Stimulated activated CD4-positive, alpha-beta T cell treated with anti-CD3 and anti-CD28 coated beads, Interleukin-15, amount 100 ng/mL, for 1 hour (primary cell): Measurements from ENCODE around the gene ADPGK.
"Not testable (repeated sequence)": the region's sequence is repeated elsewhere in the genome, so short reads cannot be mapped to it uniquely, and the experiment has no call there.

Source experiments
- DNase-seq, 2 donors: peaks; one replicate each; pipeline ENCODE4 v3.0.0-alpha.2; 2020; ENCODE audit warnings: low read depth in 1 of 2, low spot score in 1 of 2

Gene ADPGK

GRCh38 chr15:72751751-72752455 is 31.7 kb downstream of the ADPGK start:
- no peak for DNase-seq

- no peak for DNase-seq
Observed at GRCh38 chr15:72749700-72750099, 33.9 kb downstream of the ADPGK start.

- no peak for DNase-seq
Observed at GRCh38 chr15:72740219-72740618, 43.3 kb downstream of the ADPGK start.

DNA sequence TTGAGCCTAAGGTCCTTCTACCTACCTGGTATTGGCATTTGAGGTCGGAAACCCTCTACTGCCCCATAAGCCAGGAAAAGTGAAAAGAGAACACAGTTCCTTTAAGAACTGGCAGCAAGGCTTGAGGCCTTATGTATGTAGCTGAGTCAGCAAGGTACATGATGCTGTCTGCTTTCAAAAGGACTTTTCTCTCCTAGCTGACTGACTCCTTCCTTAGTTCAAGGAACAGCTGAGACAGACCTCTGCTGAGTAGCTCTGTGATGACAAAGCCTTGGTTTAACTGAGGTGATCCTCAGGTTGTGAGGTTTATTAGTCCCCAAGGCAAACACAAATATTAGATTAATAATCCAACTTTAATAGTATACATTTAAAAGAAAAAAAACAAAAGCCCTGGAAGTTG is 45.8 kb downstream of the ADPGK start:
- DNase-seq: no peak

GRCh38 chr15:72737061-72737460 is 46.5 kb downstream of the ADPGK start:
- no peak for DNase-seq

- no peak for DNase-seq
Observed at GRCh38 chr15:72735111-72735510, 48.4 kb downstream of the ADPGK start.

DNA sequence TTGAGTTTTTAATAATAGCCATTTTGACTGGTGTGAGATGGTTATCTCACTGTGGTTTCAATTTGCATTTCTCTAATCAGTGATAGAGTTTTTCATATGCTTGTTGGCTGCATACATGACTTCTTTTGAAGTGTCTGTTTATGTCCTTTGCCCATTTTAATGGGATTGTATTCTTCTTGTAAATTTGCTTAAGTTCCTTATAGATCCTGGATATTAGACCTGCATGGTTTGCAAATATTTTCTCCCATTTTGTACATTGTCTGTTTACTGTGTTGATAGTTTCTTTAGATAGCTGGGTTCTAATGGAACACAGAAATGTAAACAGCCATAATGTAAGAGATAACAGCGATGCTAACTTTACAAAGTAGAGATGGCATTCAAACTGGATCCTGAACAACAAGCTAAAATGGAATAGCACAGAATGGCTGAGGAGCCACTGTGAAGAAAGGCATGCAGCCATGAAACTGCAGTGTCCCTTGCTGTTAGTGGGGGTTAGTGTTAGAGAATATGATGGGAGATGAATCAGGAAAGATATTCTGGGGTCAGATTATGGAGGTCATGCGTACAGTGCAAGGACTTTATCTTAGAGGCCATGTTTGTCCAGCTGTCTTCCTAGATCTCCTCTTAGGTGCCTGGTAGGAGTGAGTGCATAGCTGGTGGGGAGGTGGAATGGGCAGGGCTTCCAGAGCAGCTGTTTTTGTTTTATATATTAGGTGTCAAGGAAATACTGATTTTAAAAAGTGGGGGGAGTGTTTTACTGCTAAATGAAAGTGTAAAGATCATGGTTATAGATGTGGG is 49.4 kb downstream of the ADPGK start:
- no peak for DNase-seq

DNA sequence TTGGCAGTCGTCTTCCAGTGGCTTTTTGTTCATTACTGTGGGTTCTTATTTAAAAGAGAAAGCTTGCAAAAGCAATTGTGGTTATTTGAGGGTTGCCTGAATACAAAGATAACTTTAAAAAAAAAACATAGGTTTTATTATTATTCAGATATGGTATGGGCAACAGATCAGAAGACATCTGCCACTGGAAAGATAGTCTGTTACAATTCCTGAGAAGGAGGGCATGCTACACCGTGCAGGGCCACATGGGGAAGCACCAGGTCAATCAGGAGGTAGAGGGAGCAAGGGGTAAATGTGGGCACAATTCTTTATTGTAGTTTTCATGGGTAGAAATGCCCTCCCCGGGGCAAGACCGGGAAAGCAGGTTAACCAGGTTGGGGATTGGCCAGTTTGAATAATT is 51.0 kb downstream of the ADPGK start:
- no peak for DNase-seq

- DNase-seq: no peak
Observed at GRCh38 chr15:72732086-72732485, 51.5 kb downstream of the ADPGK start.

DNA sequence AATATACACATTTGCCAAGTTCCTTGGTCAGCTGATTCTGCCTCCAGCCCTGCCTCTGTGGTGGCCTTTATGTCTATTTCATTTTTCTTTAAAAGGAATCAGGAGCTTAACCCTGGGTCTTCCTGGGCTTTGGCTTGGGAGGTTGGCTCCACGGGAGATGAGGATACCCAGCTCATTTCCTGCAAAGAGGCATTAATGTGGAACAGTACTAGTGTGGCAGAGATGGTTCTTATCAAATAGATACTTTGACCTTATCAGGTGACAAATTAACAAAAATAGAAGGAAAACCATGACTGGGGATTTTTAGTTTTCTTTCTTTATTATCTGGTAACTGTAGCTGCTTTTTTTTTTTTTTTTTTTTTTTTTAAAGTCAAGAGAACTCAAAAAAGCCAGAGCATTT is 54.7 kb downstream of the ADPGK start:
- no peak for DNase-seq

- DNase-seq: not testable (repeated sequence)
Observed at GRCh38 chr15:72728249-72728648, 55.3 kb downstream of the ADPGK start.

DNA sequence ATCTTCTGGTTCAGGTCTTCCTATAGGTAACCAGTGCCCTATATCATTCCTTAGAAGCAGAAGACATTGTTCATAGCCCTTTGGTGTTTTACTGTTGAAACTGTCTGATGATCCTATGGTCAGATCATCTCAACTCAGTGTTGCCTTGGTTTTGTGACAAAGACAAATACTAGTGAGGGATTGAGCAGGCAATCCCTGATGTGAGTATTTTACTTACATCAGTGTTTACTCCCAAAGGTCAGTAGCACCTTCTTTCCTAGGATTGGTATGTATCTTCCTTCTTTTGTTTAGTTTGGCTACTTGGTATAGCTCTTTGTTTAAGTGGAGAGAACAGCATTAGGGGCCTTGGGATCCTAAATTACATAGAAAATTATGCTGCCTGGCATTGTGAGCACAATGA is 56.4 kb downstream of the ADPGK start:
- DNase-seq: no peak

DNA sequence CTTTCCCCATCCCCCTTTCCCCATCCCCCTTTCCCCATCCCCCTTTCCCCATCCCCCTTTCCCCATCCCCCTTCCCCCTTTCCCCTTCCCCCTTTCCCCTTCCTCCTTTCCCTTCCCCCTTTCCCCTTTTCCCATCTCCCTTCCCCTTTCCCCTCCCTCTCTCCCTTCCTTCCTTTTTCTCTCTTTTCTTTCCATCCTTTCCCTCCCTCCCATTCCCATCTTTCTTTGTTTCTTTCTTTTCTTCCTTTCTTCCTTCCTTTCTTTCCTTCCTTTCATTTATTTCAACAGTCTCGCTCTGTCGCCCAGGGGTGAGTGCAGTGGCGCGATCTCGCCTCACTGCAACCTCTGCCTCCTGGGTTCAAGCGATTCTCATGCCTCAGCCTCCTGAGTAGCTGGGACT is 57.7 kb downstream of the ADPGK start:
- not testable (repeated sequence) for DNase-seq

- DNase-seq: no peak
Observed at GRCh38 chr15:72725446-72725845, 58.1 kb downstream of the ADPGK start.

- DNase-seq: no peak
Observed at GRCh38 chr15:72724028-72724427, 59.5 kb downstream of the ADPGK start.

- DNase-seq: peak; percentile 34 to 51
Observed at GRCh38 chr15:72722071-72722696, 61.4 kb downstream of the ADPGK start.

- not testable (repeated sequence) for DNase-seq
Observed at GRCh38 chr15:72708551-72709303, 74.8 kb downstream of the ADPGK start.

GRCh38 chr15:72706266-72706665 is 77.3 kb downstream of the ADPGK start:
- no peak for DNase-seq
